Measurements from ENCODE around the gene BMPR2.

DNA sequence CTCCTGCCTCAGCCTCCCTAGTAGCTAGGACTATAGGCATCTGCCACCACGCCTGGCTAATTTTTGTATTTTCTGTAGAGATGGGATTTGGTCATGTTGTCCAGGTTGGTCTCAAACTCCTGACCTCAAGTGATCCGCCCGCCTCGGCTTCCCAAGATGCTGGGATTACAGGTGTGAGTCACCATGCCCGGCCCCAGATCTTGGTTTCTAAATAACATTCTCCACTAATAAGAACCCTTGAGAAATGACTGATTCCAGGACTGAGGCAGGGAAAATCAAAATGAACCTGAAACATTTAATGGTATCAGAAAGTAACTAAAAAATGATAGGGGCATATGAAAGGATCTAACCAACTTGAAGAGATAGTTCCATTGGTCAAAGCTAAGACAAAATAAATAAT is 34.0 kb downstream of the BMPR2 start:
- TF ChIP-seq, protein P1, sequence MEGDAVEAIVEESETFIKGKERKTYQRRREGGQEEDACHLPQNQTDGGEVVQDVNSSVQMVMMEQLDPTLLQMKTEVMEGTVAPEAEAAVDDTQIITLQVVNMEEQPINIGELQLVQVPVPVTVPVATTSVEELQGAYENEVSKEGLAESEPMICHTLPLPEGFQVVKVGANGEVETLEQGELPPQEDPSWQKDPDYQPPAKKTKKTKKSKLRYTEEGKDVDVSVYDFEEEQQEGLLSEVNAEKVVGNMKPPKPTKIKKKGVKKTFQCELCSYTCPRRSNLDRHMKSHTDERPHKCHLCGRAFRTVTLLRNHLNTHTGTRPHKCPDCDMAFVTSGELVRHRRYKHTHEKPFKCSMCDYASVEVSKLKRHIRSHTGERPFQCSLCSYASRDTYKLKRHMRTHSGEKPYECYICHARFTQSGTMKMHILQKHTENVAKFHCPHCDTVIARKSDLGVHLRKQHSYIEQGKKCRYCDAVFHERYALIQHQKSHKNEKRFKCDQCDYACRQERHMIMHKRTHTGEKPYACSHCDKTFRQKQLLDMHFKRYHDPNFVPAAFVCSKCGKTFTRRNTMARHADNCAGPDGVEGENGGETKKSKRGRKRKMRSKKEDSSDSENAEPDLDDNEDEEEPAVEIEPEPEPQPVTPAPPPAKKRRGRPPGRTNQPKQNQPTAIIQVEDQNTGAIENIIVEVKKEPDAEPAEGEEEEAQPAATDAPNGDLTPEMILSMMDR (IDR thresholded peaks at IDR 0.05; ENCODE audit: low read depth, low read length, missing input control), result no peak
- TF ChIP-seq GABPA (IDR thresholded peaks at IDR 0.05 in 1 of 2, conservative IDR thresholded peaks at IDR 0.05 in 1 of 2), result no peak
- TF ChIP-seq, protein P2, sequence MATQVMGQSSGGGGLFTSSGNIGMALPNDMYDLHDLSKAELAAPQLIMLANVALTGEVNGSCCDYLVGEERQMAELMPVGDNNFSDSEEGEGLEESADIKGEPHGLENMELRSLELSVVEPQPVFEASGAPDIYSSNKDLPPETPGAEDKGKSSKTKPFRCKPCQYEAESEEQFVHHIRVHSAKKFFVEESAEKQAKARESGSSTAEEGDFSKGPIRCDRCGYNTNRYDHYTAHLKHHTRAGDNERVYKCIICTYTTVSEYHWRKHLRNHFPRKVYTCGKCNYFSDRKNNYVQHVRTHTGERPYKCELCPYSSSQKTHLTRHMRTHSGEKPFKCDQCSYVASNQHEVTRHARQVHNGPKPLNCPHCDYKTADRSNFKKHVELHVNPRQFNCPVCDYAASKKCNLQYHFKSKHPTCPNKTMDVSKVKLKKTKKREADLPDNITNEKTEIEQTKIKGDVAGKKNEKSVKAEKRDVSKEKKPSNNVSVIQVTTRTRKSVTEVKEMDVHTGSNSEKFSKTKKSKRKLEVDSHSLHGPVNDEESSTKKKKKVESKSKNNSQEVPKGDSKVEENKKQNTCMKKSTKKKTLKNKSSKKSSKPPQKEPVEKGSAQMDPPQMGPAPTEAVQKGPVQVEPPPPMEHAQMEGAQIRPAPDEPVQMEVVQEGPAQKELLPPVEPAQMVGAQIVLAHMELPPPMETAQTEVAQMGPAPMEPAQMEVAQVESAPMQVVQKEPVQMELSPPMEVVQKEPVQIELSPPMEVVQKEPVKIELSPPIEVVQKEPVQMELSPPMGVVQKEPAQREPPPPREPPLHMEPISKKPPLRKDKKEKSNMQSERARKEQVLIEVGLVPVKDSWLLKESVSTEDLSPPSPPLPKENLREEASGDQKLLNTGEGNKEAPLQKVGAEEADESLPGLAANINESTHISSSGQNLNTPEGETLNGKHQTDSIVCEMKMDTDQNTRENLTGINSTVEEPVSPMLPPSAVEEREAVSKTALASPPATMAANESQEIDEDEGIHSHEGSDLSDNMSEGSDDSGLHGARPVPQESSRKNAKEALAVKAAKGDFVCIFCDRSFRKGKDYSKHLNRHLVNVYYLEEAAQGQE (IDR thresholded peaks at IDR 0.05), result no peak
- TF ChIP-seq JUND (IDR thresholded peaks at IDR 0.05), result no peak

Data from liver (tissue), 3 donors.